Dermis microvascular lymphatic vessel endothelial cell (primary cell): Measurements from ENCODE around the gene STXBP5. TPM values are rescaled to one million over a fixed set of nuclear protein-coding genes. Genes with fewer than 3 reads are reported as not detected.
"Not testable (repeated sequence)": the region's sequence is repeated elsewhere in the genome, so short reads cannot be mapped to it uniquely, and the experiment has no call there.

Source experiments
- DNase-seq, 2 donors: peaks; one replicate each; pipeline versions ENCODE4 v3.0.0 to v3.0.0-alpha.2; 2010; ENCODE audit warnings: low read depth in 2 of 2
- total RNA-seq: library from RNA; depleted of rRNA; stranded (reverse); fragments of >200 nt; gene quantifications from 2 replicates; pipeline ENCODE4 v1.2.1, GENCODE V29; 2014

Gene STXBP5
- total RNA-seq, 1 donor from 2014 or later, result 15.1 TPM

- DNase-seq, result no peak
These were observed 40.6 kb downstream of the STXBP5 start for GRCh38 chr6:147244832-147245231.

DNA sequence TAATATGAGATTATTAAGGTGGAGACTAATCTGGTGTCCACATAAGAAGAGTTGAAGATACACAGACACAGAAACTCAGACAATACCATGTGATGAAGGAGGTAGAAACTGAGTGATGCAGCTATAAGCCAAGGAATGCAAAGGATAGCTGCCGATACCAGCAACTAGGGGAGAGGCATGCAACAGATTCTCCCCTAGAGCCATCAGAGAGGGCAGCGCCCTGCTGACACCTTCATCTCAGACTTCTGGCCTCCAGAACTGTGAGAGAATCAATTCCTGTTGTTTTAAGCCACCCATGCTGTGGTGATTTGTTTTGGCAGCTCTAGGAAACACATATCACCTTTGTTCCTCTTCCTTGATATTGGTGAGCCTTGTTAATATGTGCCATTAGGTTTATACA is 41.5 kb downstream of the STXBP5 start:
- DNase-seq, result no peak

DNA sequence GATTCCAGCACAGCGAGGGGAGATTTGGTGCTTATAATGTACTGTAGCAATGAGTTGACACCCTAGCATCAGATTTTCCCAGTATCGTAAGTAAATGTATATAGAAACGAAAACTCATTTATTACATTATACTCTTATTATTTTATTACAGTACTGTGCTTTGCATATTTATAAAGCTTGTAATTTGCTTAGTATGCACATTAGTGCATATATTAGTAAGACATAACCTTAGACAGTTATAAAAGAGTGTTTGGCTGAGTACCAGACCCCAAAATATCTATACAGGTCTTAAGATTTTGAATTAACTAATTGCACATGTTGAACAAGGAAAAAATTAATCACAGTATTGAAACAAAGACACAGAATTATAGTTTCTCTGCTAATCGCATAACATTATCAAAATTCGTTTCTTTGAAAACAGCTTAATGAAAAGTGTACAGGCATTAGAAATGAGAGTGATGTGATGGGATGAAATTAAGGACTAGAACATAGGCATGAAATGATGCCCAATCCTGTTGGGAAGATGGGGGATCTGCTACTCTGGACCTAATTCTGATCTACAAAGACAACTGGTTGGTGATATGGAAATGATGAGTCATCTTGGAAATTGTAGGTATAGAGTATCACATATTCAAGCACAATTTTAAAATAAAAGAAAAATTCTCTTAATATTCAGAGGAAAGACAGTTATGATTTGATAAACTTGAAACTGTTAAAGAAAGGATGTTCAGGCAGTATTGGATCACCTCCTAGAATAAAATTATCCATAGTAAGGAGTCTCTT is 42.8 kb downstream of the STXBP5 start:
- peak in 1 of 2 donors; percentile 4 for DNase-seq

DNA sequence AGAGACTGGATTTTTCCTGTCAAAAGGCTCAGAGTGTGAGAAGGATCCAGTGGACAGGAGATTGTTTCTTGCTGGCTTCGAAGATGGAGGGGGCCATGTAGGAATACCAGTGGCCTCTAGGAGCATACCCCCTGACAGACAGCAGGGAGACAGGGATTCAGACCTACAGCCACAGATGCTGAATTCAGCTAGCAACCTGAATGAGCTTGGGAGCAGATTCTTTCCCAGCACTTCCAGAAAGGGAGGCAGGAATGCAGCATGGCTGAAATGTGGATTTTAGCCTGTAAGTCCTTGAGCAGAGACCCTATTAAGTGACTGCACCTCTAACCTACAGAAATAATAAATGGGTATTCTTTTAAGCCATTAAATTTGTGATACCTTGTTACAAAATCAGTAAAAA is 44.6 kb downstream of the STXBP5 start:
- no peak for DNase-seq

DNA sequence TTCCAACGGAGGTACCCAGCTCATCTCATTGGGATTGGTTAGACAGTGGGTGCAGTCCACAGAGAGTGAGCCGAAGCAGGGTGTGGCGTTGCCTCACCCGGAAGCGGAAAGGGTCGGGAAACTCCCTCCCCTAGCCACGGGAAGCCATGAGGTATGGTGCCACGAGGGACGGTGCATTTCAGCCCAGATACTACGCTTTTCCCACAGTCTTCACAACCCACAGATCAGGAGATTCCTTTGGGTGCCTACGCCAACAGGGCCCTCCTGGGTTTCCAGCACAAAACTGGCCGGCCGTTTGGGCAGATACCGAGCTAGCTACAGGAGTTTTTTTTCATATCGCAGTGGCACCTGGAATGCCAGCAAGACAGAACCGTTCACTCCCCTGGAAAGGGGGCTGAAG is 46.9 kb downstream of the STXBP5 start:
- DNase-seq, result no peak

- not testable (repeated sequence) for DNase-seq
These were observed 50.8 kb downstream of the STXBP5 start for GRCh38 chr6:147254929-147255473.

GRCh38 chr6:147255948-147256674 is 51.9 kb downstream of the STXBP5 start:
- DNase-seq, result no peak

- DNase-seq, result no peak
These were observed 53.5 kb downstream of the STXBP5 start for GRCh38 chr6:147257760-147258159.

DNA sequence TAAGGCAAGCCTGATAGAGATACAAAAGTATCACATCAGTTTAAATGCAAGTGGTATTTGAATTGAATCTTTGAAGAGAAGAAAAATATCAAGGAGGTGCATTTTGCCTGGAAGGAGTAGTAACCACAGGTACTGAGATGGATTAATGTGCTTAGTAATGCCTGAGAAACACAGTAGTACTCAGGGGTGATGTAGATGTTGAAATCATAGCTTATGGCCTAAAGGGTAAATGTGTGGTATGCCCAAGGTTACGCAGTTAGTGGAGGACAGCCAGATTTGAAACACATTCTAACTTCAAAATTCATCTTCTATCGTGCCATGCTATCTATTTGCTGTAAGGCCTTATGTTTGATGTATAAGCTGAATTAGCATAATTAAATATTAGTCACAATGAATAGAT is 55.9 kb downstream of the STXBP5 start:
- DNase-seq, result no peak

GRCh38 chr6:147262946-147263345 is 58.7 kb downstream of the STXBP5 start:
- no peak for DNase-seq

- no peak for DNase-seq
These were observed 62.6 kb downstream of the STXBP5 start for GRCh38 chr6:147266821-147267220.

GRCh38 chr6:147267658-147268057 is 63.4 kb downstream of the STXBP5 start:
- DNase-seq, result no peak

GRCh38 chr6:147268254-147268653 is 64.0 kb downstream of the STXBP5 start:
- no peak for DNase-seq

- DNase-seq, result no peak
These were observed 69.8 kb downstream of the STXBP5 start for GRCh38 chr6:147274012-147274411.

DNA sequence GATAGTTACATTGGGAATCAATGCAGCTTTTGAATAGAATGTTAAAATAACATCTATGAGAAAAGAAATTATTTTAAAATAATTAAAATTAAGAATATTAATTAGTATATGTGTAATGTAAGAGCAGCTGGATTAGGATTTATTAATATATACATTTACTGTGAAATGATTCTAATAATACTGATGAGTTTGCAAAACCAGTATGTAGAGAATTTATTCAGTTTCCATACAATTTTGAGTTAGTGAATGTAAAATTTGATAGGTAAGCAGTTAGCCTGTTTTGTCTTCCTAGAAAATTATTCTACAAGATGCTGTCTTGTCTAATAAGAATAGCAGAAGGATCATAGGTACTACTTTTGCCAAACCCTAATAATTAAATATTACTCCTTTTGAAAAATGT is 70.6 kb downstream of the STXBP5 start:
- no peak for DNase-seq

DNA sequence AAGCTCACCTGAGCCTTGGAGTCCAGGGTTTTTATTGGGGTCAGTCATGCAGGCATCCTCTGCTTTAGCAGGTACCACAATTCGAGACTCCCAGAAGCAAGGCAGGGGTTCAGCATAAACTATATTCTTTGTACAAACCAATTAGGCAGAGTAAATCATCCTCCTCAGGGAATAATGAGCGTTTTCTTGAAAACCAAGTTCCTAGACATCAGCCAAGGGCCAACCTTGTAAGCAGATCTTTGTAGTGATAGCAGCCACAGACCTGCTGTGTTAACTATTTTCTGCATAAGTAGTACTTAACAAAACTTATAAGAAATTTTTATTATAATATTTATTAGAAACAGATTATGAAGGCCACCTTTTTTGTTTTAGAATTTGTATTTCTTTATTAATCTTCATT is 74.7 kb downstream of the STXBP5 start:
- no peak for DNase-seq

DNA sequence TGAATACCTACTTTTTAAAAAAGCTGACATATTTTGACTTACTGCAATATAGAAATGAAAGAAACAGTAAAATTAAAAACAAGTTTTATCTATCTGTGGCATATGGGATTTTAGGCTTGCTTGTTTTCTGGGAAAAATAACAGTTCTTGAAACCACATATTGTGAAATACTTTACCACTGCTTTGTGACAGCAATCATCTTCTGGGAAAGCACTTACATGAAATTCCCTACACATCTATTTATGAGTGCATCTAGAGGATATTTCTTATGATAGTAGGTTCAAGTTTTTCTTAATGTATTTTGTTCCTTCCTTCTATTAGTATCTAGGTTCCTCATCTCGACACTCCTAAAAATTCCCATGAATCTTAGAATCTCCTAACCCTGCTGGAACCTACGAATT is 75.2 kb downstream of the STXBP5 start:
- DNase-seq, result no peak

GRCh38 chr6:147281895-147282565 is 77.8 kb downstream of the STXBP5 start:
- no peak for DNase-seq

DNA sequence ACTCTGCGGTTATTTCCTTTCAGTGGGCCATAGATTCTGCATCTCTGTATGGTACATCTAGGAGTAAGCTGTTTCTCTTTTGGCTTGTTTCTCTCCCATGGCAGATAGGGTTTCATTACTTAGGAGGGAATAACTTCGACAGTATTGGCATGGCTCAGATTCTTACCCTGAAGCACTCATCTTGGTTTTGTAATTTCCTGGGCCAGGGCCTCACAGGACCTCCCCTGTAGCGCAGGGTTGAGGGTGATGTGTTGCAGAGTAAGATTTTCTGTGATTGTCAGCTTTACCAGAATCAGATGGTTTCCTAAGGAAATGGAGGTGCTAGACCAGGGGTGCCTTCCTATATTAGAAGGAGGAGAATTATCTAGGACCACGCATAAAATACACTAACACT is 78.3 kb downstream of the STXBP5 start:
- DNase-seq, result no peak

GRCh38 chr6:147283460-147283859 is 79.2 kb downstream of the STXBP5 start:
- DNase-seq, result no peak

GRCh38 chr6:147285087-147285855 is 81.1 kb downstream of the STXBP5 start:
- peak; percentile 37 to 65 for DNase-seq
